ENCODE data around the gene TFR2.

The TFR2 gene

GRCh38 chr7:100585511-100586265 is 55.7 kb downstream of the TFR2 start, which contains the start of gene LRCH4:
LRCH4 (minus strand) TSS chr7:100586129; CDS start chr7:100586100, 29 bp downstream.
- peak; percentile 56 for DNase-seq

DNA sequence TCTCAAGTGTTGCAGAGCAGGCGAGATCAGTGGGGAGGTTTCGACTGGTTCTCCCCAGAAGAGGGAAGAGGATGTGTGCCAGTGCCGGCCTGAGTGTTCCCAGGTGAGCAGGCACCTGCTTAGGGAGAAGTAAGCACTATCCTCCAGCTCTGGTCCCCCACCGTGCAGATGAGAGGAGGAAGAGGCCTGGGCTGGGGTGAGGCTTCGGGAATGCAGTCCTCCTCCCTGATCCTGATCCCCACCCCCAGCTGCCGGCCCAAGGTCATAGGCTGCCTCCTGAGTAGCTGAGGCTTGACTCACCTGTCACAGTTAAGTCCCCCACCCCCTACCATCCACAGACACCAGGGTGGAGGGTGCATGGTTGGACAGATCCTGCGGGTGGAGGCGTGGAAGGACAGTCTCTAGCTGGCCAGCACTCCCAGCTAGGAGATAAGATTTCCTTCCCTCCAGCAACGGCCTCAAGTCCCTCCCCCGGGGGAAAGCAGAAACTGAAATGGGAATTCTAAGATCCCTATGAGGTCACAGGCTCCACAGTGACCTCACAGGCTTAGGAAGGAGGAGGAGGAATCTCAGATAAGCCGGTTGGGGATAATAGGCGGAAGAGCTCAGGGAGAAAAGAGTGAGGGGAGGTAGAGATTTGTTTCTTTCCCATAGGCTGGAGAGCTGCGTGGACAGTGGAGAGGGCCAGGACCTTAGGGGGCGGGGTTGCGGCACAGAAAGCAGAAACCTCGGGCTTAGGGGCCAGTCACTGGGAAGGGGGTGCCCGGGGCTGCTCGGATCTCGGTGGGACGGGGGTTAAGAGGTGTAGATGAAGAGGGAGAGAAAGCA is 56.5 kb downstream of the TFR2 start:
- no peak for DNase-seq

- DNase-seq, result no peak
These were observed 57.2 kb downstream of the TFR2 start for GRCh38 chr7:100584054-100584682.

DNA sequence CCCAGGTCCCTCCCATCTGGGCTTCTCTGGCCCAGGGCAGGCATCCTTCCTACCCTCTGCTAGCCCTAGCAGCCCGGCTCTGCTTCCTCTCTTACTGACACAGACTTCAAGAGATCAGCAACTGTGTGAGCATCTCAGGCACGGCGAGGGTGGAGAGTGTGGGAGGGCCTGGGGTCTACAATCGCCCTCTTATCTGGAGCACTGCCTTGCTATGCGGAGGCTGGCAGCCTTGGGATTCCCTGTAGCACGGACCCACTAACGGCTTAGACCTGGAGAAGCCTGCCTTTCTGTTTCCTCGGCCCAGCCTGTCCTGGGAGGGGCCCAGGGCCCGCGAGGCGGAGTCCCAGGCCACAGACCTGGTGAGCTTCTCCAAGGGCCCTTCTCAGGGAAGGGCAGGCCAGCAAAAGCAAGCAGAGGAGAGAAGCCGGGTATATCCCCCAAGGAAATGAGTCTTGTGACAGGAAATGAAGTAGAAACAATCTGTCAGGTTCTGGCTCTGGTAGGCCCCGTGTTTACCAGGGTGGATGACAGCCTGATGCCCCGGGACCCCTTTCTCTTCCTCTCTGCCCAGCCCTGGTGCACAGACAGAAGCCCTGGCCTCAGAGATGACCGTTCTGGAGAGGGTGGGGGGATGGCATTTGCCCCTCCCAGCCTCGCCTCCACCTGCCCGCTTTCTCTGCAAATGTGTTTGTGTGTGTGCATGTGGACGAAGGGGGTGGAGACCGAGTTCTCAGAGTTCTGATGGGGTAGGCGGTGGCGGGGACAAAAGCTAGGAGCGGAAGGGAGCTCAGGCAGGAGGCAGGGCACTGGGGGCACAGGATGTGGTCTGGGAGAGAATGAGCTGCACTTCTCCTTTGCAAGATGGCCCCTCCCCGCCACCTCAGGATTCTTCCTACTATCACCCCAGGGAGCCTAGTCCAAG is 58.0 kb downstream of the TFR2 start:
- DNase-seq, result no peak

- no peak for DNase-seq
These were observed 58.7 kb downstream of the TFR2 start for GRCh38 chr7:100582650-100583049.

DNA sequence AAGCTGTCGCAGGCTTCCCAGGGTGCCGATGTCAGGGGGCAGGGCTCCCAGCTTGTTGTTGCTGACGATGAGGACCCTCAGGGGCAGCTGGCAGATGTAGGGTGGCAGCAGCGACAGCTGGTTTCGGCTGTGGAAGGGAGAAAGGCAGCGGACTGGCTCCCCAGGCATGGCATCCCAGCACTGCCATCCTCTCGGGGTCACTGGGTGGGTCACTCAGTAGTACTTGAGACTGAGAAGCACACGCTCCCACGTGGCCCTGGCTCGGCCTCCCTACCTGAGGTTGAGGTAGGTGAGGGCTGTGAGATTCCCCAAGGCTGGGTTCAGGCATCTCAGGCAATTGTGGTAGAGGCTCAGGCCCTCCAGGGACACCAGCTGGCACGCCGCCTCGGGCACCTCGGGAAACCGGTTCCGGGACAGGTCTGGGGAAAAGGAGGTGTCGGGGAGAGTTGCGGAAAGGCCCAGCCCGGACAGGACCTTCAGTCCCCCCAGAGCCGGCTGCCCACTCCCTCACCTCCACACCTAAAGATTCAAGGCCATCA is 59.2 kb downstream of the TFR2 start:
- DNase-seq, result no peak

DNA sequence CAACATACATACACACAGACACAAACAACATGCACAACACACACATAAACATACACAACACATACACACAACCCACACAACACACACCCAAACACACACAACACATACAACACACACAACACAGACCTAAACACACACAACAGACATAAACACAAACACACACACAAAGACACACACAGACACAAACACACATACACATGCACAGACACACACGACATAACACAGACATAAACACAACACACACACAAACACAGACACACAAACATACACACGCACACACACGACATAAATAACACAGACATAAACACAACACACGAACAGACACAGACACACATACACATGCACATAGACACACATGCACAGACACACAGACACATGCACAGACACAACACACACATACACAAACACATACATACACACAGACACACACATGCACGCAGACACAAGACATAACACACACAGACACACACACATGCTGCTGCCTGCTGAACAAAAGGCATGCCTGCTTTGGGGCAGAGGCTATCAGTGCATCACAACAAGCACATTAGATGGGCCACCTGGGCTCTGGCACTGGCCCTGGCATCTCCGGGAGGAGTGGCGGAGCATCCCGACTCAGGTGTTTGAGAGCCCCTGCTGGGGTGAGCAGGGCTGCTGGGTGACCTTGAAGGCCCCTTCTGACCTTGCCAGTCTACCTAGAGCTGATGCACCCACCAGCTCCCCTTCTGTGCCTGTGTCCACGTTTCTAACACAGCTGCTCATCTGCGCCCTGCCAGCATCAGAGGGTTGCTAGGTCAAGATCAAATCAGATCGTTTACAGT is 60.7 kb downstream of the TFR2 start:
- DNase-seq, result no peak

- no peak for DNase-seq
These were observed 62.8 kb downstream of the TFR2 start for GRCh38 chr7:100578246-100579183.

- no peak for DNase-seq
These were observed 63.8 kb downstream of the TFR2 start for GRCh38 chr7:100577507-100577906.

DNA sequence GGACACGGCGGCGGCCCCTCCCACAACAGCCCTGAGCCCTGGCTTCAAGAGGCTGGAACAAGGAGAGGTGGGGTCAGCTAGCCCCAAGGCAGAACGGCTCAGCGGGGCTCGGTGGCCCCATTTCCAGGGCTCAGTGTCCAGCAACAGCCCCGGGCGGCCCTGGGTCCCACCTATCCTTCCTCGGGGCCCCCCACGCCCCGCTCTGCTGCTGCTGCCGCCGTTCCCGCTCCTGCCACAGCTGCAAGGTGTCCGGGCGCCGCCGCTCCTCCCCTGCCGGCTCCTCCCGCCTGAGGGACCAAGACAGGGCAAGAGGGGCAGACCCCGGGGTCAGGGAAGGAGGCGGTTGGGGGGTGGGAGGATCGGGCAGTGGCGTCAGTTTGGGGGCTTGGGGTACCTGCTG is 64.2 kb downstream of the TFR2 start:
- DNase-seq, result no peak

DNA sequence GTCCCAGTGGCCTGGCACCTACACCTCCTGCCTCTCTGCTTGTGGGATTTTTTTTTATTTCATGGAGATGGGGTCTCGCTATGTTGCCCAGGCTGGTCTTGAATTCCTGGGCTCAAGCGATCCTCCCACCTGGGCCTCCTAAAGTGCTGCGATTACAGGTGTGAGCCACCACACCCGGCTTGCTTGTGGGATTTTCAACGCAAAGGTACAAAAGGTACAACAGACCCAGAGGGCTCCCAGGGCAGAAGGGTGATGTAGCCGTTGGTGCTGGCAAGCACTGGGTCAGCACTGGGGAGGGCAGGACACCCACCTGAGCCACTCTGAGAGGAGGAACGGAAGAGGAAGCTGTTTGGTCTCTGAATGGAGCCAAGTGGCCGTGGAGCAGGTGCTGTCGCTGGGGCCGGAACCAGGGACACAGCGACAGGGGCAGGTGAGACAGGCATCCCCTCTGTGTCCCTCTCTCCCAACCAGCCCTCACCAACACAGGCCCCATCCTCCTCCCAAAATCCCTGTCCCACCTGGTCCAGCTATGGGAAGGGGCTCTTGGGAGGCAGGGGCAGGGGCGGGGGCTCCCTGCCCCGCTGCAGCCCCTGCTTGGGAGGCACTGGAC is 64.9 kb downstream of the TFR2 start:
- DNase-seq, result no peak

- DNase-seq, result no peak
These were observed 65.5 kb downstream of the TFR2 start for GRCh38 chr7:100575746-100576383.

DNA sequence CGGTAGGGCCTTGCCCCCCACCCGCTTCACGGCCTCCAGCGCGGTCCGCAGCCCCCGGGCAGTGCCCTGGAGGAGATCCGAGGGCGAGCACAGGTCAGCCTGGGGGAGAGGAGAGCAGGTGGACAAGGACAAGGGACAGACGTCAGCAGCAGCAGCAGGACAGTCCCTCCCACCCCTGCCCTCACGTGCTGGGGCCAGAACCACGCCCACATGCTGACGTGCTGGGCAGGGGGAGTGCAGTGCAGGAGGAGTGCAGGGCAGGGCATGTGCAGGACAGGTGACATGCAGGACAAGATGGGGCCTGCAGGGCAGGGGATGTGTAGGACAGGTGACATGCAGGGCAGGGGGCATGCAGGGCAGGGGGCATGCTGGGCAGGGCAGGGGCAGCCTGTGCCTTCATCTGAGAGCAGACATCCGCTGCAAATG is 66.1 kb downstream of the TFR2 start:
- no peak for DNase-seq

DNA sequence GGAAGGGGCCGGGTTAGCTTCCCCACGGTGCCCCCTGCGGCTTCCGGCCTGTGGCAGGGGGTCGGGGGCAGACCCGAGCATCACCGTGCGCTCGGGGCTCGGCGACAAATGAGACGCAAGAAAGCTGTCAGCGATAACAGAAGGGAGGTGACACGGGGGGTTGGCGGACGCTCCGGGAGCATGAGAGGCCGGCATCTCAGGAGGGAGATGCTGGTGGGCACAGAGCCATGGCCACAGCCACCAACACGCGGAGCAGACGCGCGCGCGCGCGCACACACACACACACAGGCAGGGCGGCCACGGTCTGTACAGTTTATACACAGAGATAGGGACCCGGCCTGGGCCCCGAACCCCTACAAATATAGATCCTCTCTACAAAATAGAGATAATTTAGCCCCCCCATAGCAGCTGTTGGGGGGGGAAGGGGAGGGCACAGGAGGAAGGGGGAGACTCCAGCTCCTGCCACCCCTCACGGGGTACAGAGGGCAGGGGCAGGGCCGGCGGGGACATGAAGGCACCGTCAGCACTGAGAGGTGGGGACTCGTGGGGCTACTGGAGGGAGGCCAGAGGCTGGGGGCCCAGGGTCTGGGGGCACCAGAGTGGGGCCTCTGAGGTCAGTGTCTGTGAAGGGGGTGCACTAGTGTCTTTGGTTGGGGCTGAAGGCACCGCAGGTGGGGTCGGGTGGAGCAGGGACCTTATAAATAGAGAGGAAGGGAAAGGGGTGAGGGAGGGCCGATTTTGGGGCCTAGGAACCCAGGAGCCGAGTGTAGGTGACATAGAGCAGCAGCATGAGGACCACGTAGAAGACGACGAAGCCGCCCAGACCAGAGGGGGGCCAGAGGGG is 66.8 kb downstream of the TFR2 start:
- no peak for DNase-seq

DNA sequence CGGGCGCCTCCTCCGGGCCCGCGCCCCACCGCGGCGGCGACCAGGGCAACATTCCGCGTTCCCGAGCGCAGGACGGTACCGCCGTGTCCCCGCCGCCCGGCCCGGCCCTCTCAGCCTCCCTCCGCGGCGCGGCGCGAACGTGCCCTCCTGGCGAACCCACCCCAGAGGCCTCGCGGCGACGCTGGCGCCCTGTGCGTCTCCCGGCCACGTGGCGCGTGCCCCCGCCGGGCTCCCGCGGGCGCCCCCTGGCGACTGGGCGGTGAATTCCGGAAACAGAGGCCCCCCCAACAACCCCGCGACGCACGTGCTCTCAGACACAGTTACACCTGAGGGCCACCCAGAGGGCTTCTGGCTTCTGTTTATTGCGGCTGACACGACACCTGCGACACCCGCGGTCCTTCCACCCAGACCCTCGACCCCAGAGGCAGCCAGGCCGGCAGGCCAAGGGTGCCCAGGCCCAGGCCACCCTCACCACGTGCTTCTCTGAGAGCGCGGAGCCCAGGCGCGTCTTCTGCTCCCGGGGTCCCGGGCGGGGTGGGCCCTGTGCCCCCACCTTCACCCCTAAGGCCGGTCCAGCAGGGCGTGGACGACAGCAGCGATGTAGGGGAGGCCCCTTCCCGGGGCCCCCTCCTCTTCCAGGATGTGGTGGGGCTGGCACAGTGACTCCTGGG is 67.5 kb downstream of the TFR2 start, which contains the start of gene SAP25:
Gene SAP25 (minus strand): TSS at position 210 of the 671 bp plus-strand sequence. CDS start 158 bp downstream, at position 52.
- no peak for DNase-seq

DNA sequence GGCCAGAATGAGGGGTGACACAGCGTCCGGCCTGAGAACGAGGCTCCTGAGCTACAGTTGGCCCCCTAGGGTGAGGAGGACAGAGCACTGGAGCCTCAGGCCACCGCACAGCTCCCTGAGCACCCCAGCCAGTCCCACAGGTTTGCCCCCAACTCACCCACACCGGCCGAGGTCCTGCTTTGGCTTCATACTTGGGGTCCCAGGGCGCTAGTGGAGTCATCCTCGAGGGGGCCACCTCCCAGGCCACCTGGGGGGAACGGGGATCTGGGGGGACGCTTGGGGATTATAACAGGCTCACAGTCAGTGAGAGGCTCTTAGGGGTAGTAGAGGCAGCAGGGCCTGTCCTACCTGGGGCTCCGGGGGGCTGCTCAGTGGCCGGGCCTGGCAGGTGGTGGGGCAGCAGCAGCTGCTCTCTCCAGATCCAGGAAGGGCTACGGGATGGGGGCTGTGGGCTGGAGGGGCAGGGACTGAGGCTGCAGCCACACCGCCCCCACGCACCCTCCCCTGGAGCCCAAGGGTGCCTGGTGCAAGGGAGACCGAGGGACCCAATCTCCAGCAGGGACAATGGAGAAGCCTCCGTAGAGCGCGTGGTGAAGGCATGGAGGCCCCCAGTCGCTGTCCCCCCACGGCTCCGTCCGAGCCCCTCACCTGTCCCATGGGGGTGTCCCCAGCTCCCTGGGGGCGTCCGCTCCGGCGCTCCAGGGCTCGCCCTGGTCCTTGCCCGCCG is 68.2 kb downstream of the TFR2 start:
- no peak for DNase-seq

Measured in activated gamma-delta T cell (primary cell).